Measurements from ENCODE around the gene SPTSSB.

SPTSSB gene

GRCh38 chr3:161392853-161393252 lies 21.5 kb upstream of the SPTSSB start:
- DNase-seq (ENCODE audit: low read depth in 2 of 2), result no peak

GRCh38 chr3:161390200-161390599 lies 18.9 kb upstream of the SPTSSB start:
- no peak for DNase-seq (ENCODE audit: low read depth in 2 of 2)

DNA sequence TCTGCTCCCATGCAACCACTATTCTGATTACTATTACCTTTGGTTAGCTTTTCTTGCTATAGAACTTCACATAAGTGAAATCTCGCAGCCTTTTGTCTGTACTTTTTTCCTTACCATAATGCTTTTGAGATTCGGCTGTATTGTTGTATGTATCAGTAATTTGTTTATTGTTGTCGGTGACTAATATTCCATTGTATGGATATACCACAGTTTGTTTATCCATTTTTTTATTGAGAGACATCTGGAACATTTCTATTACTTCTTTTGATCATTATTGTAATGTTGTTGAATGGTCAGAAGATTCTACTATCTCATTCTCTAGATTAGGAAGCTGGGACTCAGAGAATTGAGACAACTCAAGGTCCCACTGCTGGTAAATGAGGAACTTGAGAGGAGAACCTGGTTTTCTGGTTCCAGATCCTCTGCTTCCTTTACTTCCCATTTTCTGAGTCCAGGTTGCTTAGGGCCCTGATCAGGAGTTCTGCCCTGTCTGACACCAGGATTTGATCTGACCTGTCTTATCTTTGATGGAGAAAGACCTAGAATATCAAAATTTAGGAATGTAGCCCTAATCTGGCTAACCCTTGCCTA lies 18.2 kb upstream of the SPTSSB start:
- DNase-seq (ENCODE audit: low read depth in 2 of 2), result no peak

DNA sequence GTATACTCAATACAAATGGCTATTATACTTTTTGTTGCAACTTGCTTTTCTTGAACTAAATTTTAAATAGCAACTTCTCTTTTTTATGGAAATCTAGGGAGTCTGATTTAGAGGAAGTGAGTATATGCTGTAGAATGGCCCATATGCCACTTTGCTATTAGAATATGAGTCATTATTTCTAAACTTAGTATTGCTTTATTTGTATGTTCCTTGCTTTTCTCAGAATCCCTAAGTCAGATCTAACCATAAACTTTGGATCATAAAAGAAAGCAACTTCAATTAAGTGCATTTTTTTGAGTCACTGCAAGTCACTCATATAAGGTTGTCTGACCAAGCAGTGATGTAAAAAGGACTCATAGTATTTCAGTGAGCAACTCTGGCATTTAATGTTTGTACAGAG lies 17.5 kb upstream of the SPTSSB start:
- no peak for DNase-seq (ENCODE audit: low read depth in 2 of 2)

GRCh38 chr3:161386991-161387770 lies 15.9 kb upstream of the SPTSSB start:
- no peak for DNase-seq (ENCODE audit: low read depth in 2 of 2)

DNA sequence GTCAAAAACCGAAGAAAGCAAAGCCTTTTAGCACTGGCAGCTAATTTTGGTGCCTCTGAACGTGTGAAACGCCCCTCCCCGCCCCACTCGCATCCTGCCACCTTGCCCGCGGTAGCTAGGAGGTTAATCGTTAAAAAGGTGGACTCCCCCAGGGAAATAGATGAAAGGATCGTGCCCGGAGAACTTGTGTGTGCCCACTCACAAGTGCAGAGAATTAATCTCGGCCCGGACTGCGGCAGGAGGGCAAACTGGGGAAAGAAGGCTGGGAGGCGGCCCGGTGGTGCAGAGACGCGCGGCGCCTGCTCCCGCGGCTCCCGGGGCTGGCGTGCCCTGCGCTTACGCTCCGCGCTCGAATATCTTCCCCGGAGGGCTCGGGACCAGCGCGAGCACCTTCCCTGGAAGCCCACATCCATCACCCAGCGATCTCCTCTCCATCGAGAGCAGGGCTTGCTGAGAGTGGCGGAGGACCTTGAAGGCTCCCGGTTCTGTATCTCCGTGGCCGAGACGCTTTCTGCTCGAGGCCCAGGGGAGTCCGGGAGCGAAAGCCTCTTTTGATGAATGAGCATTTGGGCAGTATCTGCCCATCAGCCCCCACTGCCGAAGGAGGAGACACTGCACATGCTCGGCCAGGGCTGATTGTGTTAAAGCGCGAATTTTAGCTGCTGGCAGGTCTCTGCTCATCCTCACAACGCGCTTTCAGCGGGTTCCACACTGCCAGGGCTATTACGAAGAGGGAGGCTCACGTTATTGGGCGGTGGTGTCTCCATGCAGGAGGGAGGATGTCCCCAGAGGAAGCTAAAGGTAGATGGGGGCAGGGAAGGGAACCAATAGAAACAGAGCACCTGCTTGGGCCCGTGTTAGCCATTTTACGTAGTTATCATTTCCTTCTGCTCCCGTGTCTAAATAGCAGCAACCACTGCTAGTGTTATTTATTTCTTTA lies 1.3 kb upstream of the SPTSSB start:
- no peak for DNase-seq (ENCODE audit: low read depth in 2 of 2)

DNA sequence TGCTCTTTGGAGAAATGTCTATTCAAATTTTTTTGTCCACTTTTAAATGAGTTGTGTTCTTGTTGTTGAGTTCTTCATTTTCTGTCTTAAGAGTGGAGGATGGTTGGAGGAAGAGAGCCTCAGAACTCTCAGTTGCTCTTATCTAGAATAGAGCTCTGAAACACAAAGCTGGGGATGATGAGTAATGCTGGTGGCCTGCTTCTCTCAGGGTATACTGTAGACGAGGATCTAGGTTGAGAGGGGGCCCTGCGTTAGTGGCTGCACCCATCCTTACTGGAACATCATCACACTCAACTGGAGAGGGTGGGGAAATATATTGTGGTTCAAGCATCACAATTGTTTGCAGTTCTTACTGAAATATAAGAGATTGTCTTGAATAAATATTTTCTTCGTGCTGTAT lies 1.8 kb downstream of the SPTSSB start:
- no peak for DNase-seq (ENCODE audit: low read depth in 2 of 2)

- no peak for DNase-seq (ENCODE audit: low read depth in 2 of 2)
Measured at GRCh38 chr3:161366094-161366493, 5.2 kb downstream of the SPTSSB start.

DNA sequence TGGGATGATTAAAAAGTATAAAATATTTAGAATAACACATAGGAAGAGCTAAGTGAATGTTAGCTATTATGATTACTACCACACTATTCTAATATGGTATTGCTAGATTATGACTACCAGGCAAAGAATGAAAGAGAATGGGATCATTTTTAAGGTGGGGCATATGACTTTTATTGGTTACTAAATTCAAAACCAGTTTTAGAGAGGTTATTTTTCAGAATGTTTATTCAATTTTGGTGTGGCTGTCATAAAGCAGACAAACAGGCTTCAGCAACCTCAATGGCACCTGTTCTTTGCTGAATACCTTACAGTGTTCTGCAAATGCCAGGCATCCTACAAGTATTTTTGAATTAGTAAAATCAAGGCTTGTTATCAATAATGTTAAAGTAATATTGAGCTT lies 12.8 kb downstream of the SPTSSB start:
- no peak for DNase-seq (ENCODE audit: low read depth in 2 of 2)

DNA sequence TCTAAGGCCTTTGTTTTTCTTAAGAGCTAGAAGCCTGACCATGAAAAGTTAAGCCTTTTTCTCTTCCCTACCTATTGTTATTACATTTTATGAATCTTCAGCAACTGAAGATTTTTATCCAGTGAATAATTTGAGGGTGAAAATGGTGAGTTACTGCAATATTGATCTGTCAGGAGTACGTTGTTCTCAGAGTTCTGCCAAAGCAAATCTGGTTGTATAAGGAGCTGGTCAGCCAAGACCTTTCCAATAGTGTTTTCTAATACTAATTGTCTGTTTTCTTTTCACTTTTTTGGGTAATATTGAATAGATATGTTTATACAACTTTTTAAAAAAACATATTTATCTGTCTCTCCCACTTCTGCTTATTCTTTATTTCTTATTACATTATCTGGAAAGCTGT lies 15.0 kb downstream of the SPTSSB start:
- DNase-seq (ENCODE audit: low read depth in 2 of 2), result no peak

- no peak for DNase-seq (ENCODE audit: low read depth in 2 of 2)
Measured at GRCh38 chr3:161355508-161355907, 15.8 kb downstream of the SPTSSB start.

- DNase-seq (ENCODE audit: low read depth in 2 of 2), result no peak
Measured at GRCh38 chr3:161354554-161354953, 16.8 kb downstream of the SPTSSB start.

GRCh38 chr3:161351330-161351729 lies 20.0 kb downstream of the SPTSSB start:
- DNase-seq (ENCODE audit: low read depth in 2 of 2), result no peak

DNA sequence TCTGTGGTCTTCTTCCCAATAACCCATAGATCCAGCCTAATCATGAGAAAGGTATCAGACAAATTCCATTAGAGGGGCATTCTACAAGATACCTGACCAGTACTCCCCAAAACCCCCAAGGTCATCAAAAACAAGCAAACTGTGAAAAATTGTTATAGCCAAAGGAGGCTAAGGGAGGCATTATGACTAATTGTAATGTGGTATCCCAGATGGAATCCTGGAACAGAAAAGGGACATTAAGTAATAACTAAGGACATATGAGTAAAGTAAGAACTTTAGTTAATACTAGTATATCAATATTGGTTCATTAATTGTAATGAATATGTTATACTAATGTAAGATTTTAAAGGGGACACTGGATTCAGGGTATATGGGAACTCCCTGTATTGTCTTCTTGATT lies 20.4 kb downstream of the SPTSSB start:
- DNase-seq (ENCODE audit: low read depth in 2 of 2), result no peak

DNA sequence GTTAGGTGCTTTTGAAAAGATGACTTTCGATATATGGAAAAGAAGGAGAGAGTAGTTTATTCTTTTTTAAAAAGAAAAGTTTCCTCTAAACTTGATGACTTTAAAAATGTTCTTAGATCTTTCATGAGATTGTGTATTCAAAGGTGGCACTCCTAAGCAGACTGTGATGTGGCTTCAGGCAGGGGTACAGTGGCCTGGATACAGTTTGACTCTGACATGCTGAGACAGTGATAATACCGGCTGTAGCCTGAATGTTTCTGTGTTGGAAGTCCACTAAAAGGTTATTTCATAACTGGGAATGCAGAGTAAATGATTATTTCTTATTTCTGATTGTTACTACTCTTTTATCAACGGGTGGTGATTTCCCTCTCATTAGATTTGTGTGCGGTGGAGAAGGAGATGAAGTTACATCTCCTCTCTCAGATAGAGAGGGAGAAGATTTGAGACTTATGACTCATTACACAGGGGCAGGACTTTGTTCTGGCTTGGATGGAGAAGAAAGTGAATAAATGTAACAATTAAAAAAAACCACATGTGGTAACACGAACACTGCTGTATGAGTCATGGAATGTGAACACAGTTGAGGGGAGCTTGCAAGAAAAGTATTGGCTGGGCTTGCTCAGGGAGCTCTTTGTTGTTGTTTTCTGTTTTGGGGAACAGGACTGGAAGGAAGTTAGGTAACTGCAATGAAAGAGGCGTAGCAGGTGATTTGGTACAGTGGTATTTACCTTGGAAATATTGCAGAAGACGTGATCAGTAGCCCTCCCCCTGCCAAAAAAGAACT lies 21.6 kb downstream of the SPTSSB start:
- DNase-seq (ENCODE audit: low read depth in 2 of 2), result peak in 1 of 2 donors; percentile 28

GRCh38 chr3:161348796-161349400 lies 22.4 kb downstream of the SPTSSB start:
- no peak for DNase-seq (ENCODE audit: low read depth in 2 of 2)

DNA sequence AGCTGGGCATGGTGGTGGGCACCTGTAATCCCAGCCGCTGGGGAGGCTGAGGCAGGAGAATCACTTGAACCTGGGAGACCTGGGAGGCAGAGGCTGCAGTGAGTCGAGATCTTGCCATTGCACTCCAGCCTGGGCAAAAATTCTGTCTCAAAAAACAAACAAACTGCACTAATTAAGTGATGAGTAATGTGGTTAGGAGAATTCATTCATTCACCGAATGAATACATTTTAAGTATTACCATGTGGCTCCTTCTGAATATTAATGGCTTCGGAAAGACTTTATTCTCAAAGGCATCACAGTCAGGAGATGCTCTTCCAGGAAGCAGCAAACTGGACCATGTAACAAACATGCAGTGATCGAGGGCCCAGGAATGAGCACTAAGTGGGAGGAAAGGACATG lies 23.6 kb downstream of the SPTSSB start:
- no peak for DNase-seq (ENCODE audit: low read depth in 2 of 2)

DNA sequence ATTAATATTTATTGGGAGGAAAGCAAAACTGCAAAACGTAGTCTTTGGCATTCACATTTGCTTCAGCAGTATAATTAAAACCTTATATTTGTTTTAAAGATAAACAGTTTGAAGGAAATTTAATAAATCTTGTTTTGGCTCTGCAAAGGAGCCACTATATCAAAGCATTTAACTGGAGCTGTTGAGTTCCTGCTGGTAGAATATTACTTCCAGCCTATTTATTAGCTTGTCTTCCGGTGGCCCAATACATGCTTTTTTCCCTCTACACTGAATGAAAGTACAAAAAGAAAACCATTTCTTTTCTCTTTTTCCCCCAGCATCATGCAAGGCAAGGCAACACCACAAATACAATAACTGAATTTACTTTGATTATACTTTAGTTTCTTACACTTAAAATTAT lies 26.3 kb downstream of the SPTSSB start:
- no peak for DNase-seq (ENCODE audit: low read depth in 2 of 2)

- DNase-seq (ENCODE audit: low read depth in 2 of 2), result no peak
Measured at GRCh38 chr3:161343986-161344385, 27.3 kb downstream of the SPTSSB start.

DNA sequence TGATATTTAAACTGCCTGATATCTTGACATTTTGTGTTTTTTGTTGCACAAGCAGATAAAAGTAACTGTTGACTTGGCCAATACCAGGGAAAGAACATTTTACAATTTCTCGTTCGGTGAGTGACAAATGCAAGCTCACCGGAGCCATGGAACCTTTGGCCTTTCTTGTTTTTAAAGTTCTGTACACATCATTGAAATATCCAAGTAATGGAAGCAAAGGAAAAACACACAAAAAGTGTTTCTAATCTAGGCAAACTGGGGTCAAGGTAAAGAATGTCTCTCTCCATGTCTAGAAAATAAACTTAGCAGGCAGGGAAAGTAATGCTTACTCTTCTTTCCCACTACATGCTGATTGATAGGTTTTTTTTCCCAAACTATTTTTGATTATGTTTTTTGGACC lies 27.8 kb downstream of the SPTSSB start:
- no peak for DNase-seq (ENCODE audit: low read depth in 2 of 2)

- DNase-seq (ENCODE audit: low read depth in 2 of 2), result no peak
Measured at GRCh38 chr3:161342629-161343028, 28.7 kb downstream of the SPTSSB start.
